GM10266 (cell line): ENCODE results near the gene MINDY4.

Source experiments
- DNase-seq: peaks from one replicate; pipeline ENCODE4 v3.0.0; 2012; ENCODE audit errors: extremely low spot score
- TF ChIP-seq, protein P1 (sequence below): IDR thresholded peaks from 2 replicates; pipeline ENCODE4 v1.5.1; 2012; ENCODE audit warnings: mild to moderate bottlenecking, low read depth; ENCODE audit not compliant: control insufficient read depth, insufficient read depth; ENCODE audit errors: missing control alignments

MINDY4 gene

GRCh38 chr7:30929686-30930085, 158.5 kb downstream of the MINDY4 start:
- DNase-seq = no peak
- TF ChIP-seq, protein P1, sequence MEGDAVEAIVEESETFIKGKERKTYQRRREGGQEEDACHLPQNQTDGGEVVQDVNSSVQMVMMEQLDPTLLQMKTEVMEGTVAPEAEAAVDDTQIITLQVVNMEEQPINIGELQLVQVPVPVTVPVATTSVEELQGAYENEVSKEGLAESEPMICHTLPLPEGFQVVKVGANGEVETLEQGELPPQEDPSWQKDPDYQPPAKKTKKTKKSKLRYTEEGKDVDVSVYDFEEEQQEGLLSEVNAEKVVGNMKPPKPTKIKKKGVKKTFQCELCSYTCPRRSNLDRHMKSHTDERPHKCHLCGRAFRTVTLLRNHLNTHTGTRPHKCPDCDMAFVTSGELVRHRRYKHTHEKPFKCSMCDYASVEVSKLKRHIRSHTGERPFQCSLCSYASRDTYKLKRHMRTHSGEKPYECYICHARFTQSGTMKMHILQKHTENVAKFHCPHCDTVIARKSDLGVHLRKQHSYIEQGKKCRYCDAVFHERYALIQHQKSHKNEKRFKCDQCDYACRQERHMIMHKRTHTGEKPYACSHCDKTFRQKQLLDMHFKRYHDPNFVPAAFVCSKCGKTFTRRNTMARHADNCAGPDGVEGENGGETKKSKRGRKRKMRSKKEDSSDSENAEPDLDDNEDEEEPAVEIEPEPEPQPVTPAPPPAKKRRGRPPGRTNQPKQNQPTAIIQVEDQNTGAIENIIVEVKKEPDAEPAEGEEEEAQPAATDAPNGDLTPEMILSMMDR = no peak

DNA sequence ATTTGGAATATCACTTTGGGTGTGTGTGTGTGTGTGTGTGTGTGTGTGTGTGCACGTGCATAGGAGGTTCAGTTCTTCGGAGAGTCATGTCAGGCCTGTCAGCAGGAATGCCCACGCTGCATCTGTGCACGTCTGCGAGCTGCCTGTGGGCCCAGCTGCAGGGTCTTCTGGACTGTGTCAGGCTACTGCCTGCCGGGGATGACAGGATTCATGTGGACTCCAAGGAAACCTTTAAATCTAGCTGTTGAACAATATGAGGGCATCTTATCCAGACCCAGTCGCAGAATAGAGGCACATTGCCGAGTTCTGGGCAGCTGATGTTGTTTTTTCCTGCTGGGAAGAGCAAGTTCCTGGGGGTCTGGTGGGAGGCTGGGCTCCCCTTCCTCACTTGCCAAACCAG, 159.4 kb downstream of the MINDY4 start:
- TF ChIP-seq, protein P1 = no peak
- DNase-seq = no peak

DNA sequence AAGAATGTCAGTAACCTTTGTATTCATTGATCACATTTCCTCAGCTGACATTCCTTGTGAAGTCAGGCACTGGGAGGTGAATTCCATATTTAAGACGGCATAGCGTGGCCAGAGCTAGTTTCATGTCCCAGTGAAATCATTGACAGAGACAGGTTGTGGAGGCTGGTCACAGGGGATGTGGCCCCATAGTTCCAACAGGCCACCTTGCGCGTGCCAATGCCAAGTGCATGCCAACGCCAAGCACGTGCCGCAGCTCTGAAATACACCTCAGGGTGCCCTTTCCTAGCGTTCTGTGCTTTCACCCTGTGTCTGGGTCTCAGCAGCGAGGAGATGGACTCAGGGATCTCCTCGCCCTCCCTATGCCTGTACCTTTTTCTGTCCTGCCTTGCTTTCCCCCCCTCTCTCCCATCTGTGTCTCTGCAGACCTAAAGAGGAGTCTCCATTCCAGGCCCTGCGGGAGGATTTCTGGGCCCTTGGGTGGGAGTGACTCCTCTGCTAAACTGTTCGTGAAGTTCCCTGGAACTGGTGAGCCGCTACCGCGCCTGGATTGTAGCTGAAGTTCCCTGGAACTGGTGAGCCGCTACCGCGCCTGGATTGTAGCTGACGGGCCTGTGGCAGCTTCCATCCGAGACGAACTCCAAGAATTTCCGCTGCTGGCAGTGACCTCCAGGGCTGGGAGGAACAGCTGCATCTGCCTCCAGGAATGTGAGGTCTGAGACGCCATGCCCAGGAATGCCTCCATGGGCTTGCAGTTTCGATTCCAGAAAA, 160.1 kb downstream of the MINDY4 start:
- DNase-seq = no peak
- TF ChIP-seq, protein P1 = no peak

- no peak for DNase-seq
- TF ChIP-seq, protein P1 = no peak
Measured at GRCh38 chr7:30931929-30932540, 160.8 kb downstream of the MINDY4 start.

GRCh38 chr7:30932562-30932961, 161.3 kb downstream of the MINDY4 start:
- no peak for DNase-seq
- TF ChIP-seq, protein P1 = no peak

- DNase-seq = peak; percentile 3
- TF ChIP-seq, protein P1 = no peak
Measured at GRCh38 chr7:30933124-30933974, 162.1 kb downstream of the MINDY4 start.
